GM13977 (cell line): ENCODE measurements around the gene GTPBP8.
"Not testable (repeated sequence)": the region's sequence is repeated elsewhere in the genome, so short reads cannot be mapped to it uniquely, and the experiment has no call there.

Source experiments
- DNase-seq: peaks from one replicate; pipeline ENCODE4 v3.0.0; 2012; ENCODE audit warnings: low spot score
- CTCF ChIP-seq: IDR thresholded peaks from 2 replicates; pipeline ENCODE4 v1.5.1; 2012; ENCODE audit warnings: mild to moderate bottlenecking, control low read depth; ENCODE audit not compliant: insufficient read depth; ENCODE audit errors: extremely low read depth, missing control alignments
- in situ Hi-C: fragments of 300-500 bp; cut with MboI; formaldehyde crosslinking; loops from one replicate; pipeline ENCODE4 v1.12.0; 2022; ENCODE audit warnings: low sequenced_read_pairs, low pct_unique_long_range_greater_than_20kb, mixed read lengths, inconsistent platforms; ENCODE audit not compliant: unreplicated experiment

The GTPBP8 gene

GRCh38 chr3:113034011-113034410 is 43.2 kb downstream of the GTPBP8 start:
- no peak for DNase-seq
- TF ChIP-seq CTCF: no peak
- in situ Hi-C loops: no loop called here

- in situ Hi-C loops: no loop called here
- TF ChIP-seq CTCF: peak; percentile 77
- peak; percentile 67 for DNase-seq
Measured at GRCh38 chr3:113035387-113035982, 44.7 kb downstream of the GTPBP8 start.

GRCh38 chr3:113038328-113038727 is 47.5 kb downstream of the GTPBP8 start:
- in situ Hi-C loops: no loop called here
- TF ChIP-seq CTCF: no peak
- DNase-seq: no peak

GRCh38 chr3:113039546-113039945 is 48.8 kb downstream of the GTPBP8 start:
- TF ChIP-seq CTCF: no peak
- no peak for DNase-seq
- in situ Hi-C loops: no loop called here

GRCh38 chr3:113040231-113040630 is 49.4 kb downstream of the GTPBP8 start:
- TF ChIP-seq CTCF: no peak
- no peak for DNase-seq
- in situ Hi-C loops: no loop called here

- no peak for DNase-seq
- in situ Hi-C loops: no loop called here
- TF ChIP-seq CTCF: no peak
Measured at GRCh38 chr3:113043686-113044085, 52.9 kb downstream of the GTPBP8 start.

GRCh38 chr3:113046186-113046965 is 55.6 kb downstream of the GTPBP8 start:
- DNase-seq, in situ Hi-C loops: not testable (repeated sequence)
